TTC549 (cell line): ENCODE results near the gene EYS.
"Not testable (repeated sequence)": the region's sequence is repeated elsewhere in the genome, so short reads cannot be mapped to it uniquely, and the experiment has no call there.

Experiments used
- FAIRE-seq: peaks from 2 replicates; lab custom pipeline; 2012; peaks lifted over from hg19 to GRCh38; lab: Jason Lieb, UNC

The EYS gene

GRCh38 chr6:65631711-65632110 lies 75.3 kb downstream of the EYS start:
- FAIRE-seq, result no peak

GRCh38 chr6:65627434-65627999 lies 79.5 kb downstream of the EYS start:
- FAIRE-seq, result not testable (repeated sequence)

- no peak for FAIRE-seq
Observed at GRCh38 chr6:65627015-65627414, 80.0 kb downstream of the EYS start.

GRCh38 chr6:65623566-65623965 lies 83.5 kb downstream of the EYS start:
- FAIRE-seq, result no peak

- no peak for FAIRE-seq
Observed at GRCh38 chr6:65610746-65611145, 96.3 kb downstream of the EYS start.

- no peak for FAIRE-seq
Observed at GRCh38 chr6:65595540-65595939, 111.5 kb downstream of the EYS start.

- no peak for FAIRE-seq
Observed at GRCh38 chr6:65570340-65570739, 136.7 kb downstream of the EYS start.

GRCh38 chr6:65569505-65569904 lies 137.5 kb downstream of the EYS start:
- no peak for FAIRE-seq

GRCh38 chr6:65569056-65569455 lies 138.0 kb downstream of the EYS start:
- not testable (repeated sequence) for FAIRE-seq

- FAIRE-seq, result no peak
Observed at GRCh38 chr6:65566117-65566516, 140.9 kb downstream of the EYS start.

GRCh38 chr6:65558071-65558470 lies 149.0 kb downstream of the EYS start:
- FAIRE-seq, result no peak

GRCh38 chr6:65557224-65557623 lies 149.8 kb downstream of the EYS start:
- FAIRE-seq, result no peak

GRCh38 chr6:65546894-65547293 lies 160.1 kb downstream of the EYS start:
- no peak for FAIRE-seq

GRCh38 chr6:65545920-65546319 lies 161.1 kb downstream of the EYS start:
- FAIRE-seq, result no peak

- no peak for FAIRE-seq
Observed at GRCh38 chr6:65538644-65539043, 168.4 kb downstream of the EYS start.

- FAIRE-seq, result no peak
Observed at GRCh38 chr6:65537600-65537999, 169.4 kb downstream of the EYS start.

GRCh38 chr6:65531533-65531932 lies 175.5 kb downstream of the EYS start:
- FAIRE-seq, result no peak

- FAIRE-seq, result no peak
Observed at GRCh38 chr6:65524232-65524631, 182.8 kb downstream of the EYS start.

GRCh38 chr6:65505736-65506135 lies 201.3 kb downstream of the EYS start:
- no peak for FAIRE-seq

- no peak for FAIRE-seq
Observed at GRCh38 chr6:65501045-65501444, 206.0 kb downstream of the EYS start.

GRCh38 chr6:65483652-65484051 lies 223.4 kb downstream of the EYS start:
- FAIRE-seq, result not testable (repeated sequence)

- no peak for FAIRE-seq
Observed at GRCh38 chr6:65469650-65470049, 237.4 kb downstream of the EYS start.

GRCh38 chr6:65468307-65468706 lies 238.7 kb downstream of the EYS start:
- no peak for FAIRE-seq

GRCh38 chr6:65461121-65461520 lies 245.9 kb downstream of the EYS start:
- FAIRE-seq, result no peak

- no peak for FAIRE-seq
Observed at GRCh38 chr6:65452333-65452732, 254.7 kb downstream of the EYS start.
